Hepatocyte (in vitro differentiated cells): ENCODE data around the gene CTNNA2. TPM values are rescaled to one million over a fixed set of nuclear protein-coding genes. Genes with fewer than 3 reads are reported as not detected.

Source experiments
- DNase-seq: peaks from one replicate; pipeline ENCODE4 v3.0.0-alpha.2; 2016; ENCODE audit warnings: low spot score
- H2AFZ ChIP-seq: fragments of 200-600 bp; sonication (generic); 2 replicates; pipeline ENCODE4 v1.6.0; 2016; ENCODE audit warnings: antibody characterized with exemption, mild to moderate bottlenecking
- H3K27ac ChIP-seq: fragments of 200-600 bp; sonication (generic); 2 replicates; pipeline ENCODE4 v1.5.1; 2016; ENCODE audit warnings: mild to moderate bottlenecking
- H3K27me3 ChIP-seq: fragments of 200-600 bp; sonication (generic); 2 replicates; pipeline ENCODE4 v1.6.1; 2016
- H3K36me3 ChIP-seq: fragments of 200-600 bp; sonication (generic); replicated peaks from 2 replicates; pipeline ENCODE4 v1.5.1; 2016; ENCODE audit warnings: low read depth; ENCODE audit not compliant: insufficient read depth
- H3K4me1 ChIP-seq: fragments of 200-600 bp; sonication (generic); 2 replicates; pipeline ENCODE4 v1.5.1; 2016; ENCODE audit warnings: mild to moderate bottlenecking, moderate library complexity; ENCODE audit not compliant: insufficient read depth
- H3K4me2 ChIP-seq: fragments of 200-600 bp; sonication (generic); 2 replicates; pipeline ENCODE4 v1.6.0; 2016
- H3K4me3 ChIP-seq: fragments of 200-600 bp; sonication (generic); 2 replicates; pipeline ENCODE4 v1.5.1; 2016; ENCODE audit warnings: mild to moderate bottlenecking
- H3K79me2 ChIP-seq: fragments of 200-600 bp; sonication (generic); 2 replicates; pipeline ENCODE4 v1.6.0; 2017; ENCODE audit warnings: mild to moderate bottlenecking
- H3K9me2 ChIP-seq: fragments of 200-600 bp; sonication (generic); replicated peaks from 2 replicates; pipeline ENCODE4 v1.6.0; 2017; ENCODE audit warnings: mild to moderate bottlenecking; ENCODE audit not compliant: insufficient read depth
- H3K9me3 ChIP-seq: fragments of 200-600 bp; sonication (generic); 2 replicates; pipeline ENCODE4 v1.5.1; 2016; ENCODE audit warnings: low read depth, mild to moderate bottlenecking
- H4K20me1 ChIP-seq: fragments of 200-600 bp; sonication (generic); 2 replicates; pipeline ENCODE4 v1.6.0; 2016; ENCODE audit warnings: mild to moderate bottlenecking; ENCODE audit not compliant: insufficient read depth, poor library complexity, severe bottlenecking
- CTCF ChIP-seq: fragments of 200-600 bp; sonication (generic); IDR thresholded peaks from 2 replicates; pipeline ENCODE4 v1.5.1; 2016; ENCODE audit warnings: antibody characterized with exemption, mild to moderate bottlenecking; ENCODE audit not compliant: poor library complexity
- EZH2 ChIP-seq: fragments of 200-600 bp; sonication (generic); IDR thresholded peaks from 2 replicates; pipeline ENCODE4 v1.6.1; 2016; ENCODE audit warnings: antibody characterized with exemption, mild to moderate bottlenecking, borderline replicate concordance
- EZH2phosphoT487 ChIP-seq: fragments of 200-600 bp; sonication (generic); IDR thresholded peaks from one replicate; pipeline ENCODE4 v1.6.1; 2018; ENCODE audit warnings: antibody characterized with exemption, mild to moderate bottlenecking, low read depth, moderate library complexity; ENCODE audit not compliant: unreplicated experiment, severe bottlenecking
- whole genome bisulfite sequencing: methylation state at CpG from one replicate; pipeline ENCODE4 v1.1.6; 2016; ENCODE audit warnings: low lambda C conversion rate; ENCODE audit errors: missing lambda C conversion rate; 5-methylcytosine and 5-hydroxymethylcytosine counted together
- polyA plus RNA-seq: library from polyadenylated mRNA; unstranded; fragments of >200 nt; fragmentation: Nextera tagmentation; extraction: Ambion mirVana; gene quantifications from 2 replicates; pipeline ENCODE4 v1.2.1, GENCODE V29; 2016
- total RNA-seq: library from RNA; depleted of rRNA; stranded (reverse); fragments of >200 nt; gene quantifications from 2 replicates; pipeline ENCODE4 v1.2.3, GENCODE V29; 2014

Gene CTNNA2
- total and polyA plus RNA-seq, 2 experiments from 2014 or later = 0.79 to 4.4 TPM

- no peak overlapping the region for H2AFZ ChIP-seq
- H3K9me3 ChIP-seq = no peaks in the 10 kb centered on the region
- H3K79me2 ChIP-seq = no peaks in the 10 kb centered on the region
- TF ChIP-seq EZH2phosphoT487 (no peak), CTCF (no peak), EZH2 (no peak)
- no peak overlapping the region for H3K4me3 ChIP-seq
- no peak for DNase-seq
- WGBS = 77% methylated on average over 1 of the region's 1 CpG
- H3K27me3 ChIP-seq = no peaks in the 10 kb centered on the region
- no peaks in the 10 kb centered on the region for H3K9me2 ChIP-seq
- no peaks in the 10 kb centered on the region for H4K20me1 ChIP-seq
- H3K36me3 ChIP-seq = no peaks in the 10 kb centered on the region
- no peak overlapping the region for H3K27ac ChIP-seq
- no peak overlapping the region for H3K4me2 ChIP-seq
- H3K4me1 ChIP-seq = no peaks in the 10 kb centered on the region
These were observed 904.9 kb downstream of the CTNNA2 start for GRCh38 chr2:80417737-80418136.

DNA sequence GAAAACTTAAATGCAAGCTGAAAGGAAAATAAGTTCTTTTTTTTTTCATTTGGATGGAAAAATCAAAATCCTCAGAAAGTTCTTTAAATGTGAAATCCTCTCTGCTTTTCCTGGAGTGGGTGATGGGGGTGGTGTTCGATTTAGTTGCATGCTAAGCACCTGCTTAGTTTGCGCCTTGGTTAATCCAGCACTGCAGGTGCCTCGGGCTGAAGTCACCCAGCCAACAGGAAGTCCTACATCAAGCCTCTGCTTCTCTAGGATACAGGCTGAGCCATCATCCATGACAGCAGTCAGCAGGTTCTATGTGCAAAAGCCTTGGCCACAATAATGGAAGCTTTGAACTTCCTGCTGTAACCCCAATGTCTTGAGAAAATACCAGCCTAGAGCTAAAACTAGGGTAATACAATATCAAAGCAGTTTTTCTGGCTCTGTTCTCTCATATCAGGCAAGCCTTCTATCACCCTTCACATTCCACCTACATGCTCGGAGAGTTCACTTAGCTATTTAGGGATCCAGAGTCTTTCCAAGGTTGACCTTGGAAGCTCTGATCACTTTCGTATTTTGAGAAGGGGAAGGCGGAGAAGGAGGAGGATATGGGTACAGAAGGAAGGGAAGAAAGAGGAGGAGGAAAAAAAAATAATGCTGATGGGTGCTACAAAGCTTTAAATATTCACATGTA lies 907.8 kb downstream of the CTNNA2 start:
- H3K36me3 ChIP-seq = no peaks in the 10 kb centered on the region
- no peaks in the 10 kb centered on the region for H3K4me1 ChIP-seq
- H3K79me2 ChIP-seq = no peaks in the 10 kb centered on the region
- no peak overlapping the region for H3K4me2 ChIP-seq
- no peak overlapping the region for H2AFZ ChIP-seq
- no peaks in the 10 kb centered on the region for H3K27me3 ChIP-seq
- H4K20me1 ChIP-seq = no peaks in the 10 kb centered on the region
- no peaks in the 10 kb centered on the region for H3K9me2 ChIP-seq
- DNase-seq = no peak
- no peaks in the 10 kb centered on the region for H3K9me3 ChIP-seq
- H3K4me3 ChIP-seq = no peak overlapping the region
- TF ChIP-seq EZH2phosphoT487 (no peak), CTCF (no peak), EZH2 (no peak)
- 78% methylated on average over 6 of the region's 6 CpGs for WGBS
- H3K27ac ChIP-seq = no peak overlapping the region

- Histone ChIP-seq H4K20me1 (no peaks in the 10 kb centered on the region), H3K4me1 (no peaks in the 10 kb centered on the region), H3K4me2 (no peak overlapping the region), H3K36me3 (no peaks in the 10 kb centered on the region), H3K27me3 (no peaks in the 10 kb centered on the region), H3K9me2 (no peaks in the 10 kb centered on the region), H3K79me2 (no peaks in the 10 kb centered on the region), H2AFZ (no peak overlapping the region), H3K27ac (no peak overlapping the region), H3K9me3 (no peaks in the 10 kb centered on the region), H3K4me3 (no peak overlapping the region)
- 54% methylated on average over 2 of the region's 2 CpGs for WGBS
- TF ChIP-seq EZH2 (no peak), EZH2phosphoT487 (no peak), CTCF (no peak)
- DNase-seq = no peak
These were observed 916.4 kb downstream of the CTNNA2 start for GRCh38 chr2:80429251-80429650.
